Measurements from ENCODE around the gene SRRM3.
"Not testable (repeated sequence)": the region's sequence is repeated elsewhere in the genome, so short reads cannot be mapped to it uniquely, and the experiment has no call there.

The SRRM3 gene

DNA sequence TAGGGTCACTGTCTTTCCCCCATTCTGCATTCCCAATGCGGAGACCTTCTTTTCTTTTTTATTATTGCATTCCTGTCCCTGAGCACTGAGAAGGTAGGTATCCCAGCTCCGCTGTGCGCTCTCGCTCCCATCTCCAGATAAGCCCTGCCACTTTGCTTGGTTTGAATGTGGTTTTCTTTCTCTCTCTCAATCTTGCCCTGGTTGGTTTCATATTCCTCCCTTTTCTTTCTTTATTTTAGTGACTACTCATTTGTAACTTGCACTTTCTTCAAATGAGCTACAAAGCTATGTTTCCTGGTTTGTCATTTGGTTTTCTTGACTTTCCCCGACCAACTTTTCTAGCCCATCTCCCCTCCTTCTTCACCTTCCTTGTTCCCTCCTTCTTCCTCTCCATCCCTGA is 71.8 kb downstream of the SRRM3 start:
- Histone ChIP-seq H3K9ac (ENCODE audit: low read length) (no peak overlapping the region), H3K27me3 (ENCODE audit: control insufficient read depth, insufficient read depth, low read length) (peaks cover 42% of the 10 kb centered on the region), H3K36me3 (ENCODE audit: control insufficient read depth, insufficient read depth, low read length) (no peaks in the 10 kb centered on the region), H3K4me1 (ENCODE audit: control insufficient read depth, insufficient read depth, low read length) (no peaks in the 10 kb centered on the region), H3K4me3 (ENCODE audit: low read length) (no peak overlapping the region), H3K9me3 (ENCODE audit: control insufficient read depth, low read length) (no peaks in the 10 kb centered on the region)

DNA sequence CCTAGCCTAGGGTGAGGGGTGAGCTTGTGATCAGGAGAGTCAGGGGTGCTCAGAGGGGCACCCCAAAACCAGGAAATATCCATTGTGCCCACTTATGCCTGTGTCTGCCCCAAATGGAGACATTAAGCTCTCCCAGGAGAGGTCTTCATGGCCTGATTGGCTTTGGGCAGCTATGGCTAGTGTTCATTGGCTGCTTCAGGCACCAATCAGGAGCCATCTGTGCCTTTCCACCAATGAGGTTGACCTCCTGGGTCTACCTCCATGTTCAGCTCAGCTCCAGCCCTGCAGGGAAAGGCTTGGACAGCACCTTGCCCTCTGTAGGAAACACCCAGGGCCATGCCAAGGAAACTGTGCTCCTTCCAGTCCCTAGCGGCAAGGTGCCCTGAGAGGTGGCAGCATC is 76.8 kb downstream of the SRRM3 start:
- no peaks in the 10 kb centered on the region for H3K36me3 ChIP-seq (ENCODE audit: control insufficient read depth, insufficient read depth, low read length)
- peaks cover 16% of the 10 kb centered on the region for H3K4me1 ChIP-seq (ENCODE audit: control insufficient read depth, insufficient read depth, low read length)
- no peak overlapping the region for H3K4me3 ChIP-seq (ENCODE audit: low read length)
- H3K9ac ChIP-seq (ENCODE audit: low read length) = no peak overlapping the region
- H3K9me3 ChIP-seq (ENCODE audit: control insufficient read depth, low read length) = no peaks in the 10 kb centered on the region
- peaks cover 46% of the 10 kb centered on the region for H3K27me3 ChIP-seq (ENCODE audit: control insufficient read depth, insufficient read depth, low read length)

DNA sequence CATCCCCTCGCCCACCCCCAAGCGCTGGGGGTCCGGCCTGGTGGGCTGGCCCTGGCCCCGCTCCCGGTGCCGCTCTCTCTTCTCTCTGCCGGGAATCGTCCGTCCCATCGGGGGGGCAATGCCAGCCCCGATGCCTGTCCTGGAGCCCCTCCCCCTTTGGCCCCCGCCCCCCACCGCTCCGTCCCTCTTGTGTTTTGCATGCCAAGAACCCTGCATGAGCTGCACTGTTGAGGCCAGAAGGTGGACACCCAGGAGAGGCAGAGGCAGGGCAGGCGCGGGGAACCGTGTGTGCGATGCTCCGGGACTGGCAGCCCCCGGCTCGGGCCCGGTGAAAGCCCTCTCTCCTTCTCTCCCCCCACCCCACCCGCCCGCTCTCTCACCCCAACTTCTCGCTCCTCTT is 78.7 kb downstream of the SRRM3 start:
- H3K36me3 ChIP-seq (ENCODE audit: control insufficient read depth, insufficient read depth, low read length) = no peaks in the 10 kb centered on the region
- H3K4me3 ChIP-seq (ENCODE audit: low read length) = no peak overlapping the region
- peaks cover 16% of the 10 kb centered on the region for H3K4me1 ChIP-seq (ENCODE audit: control insufficient read depth, insufficient read depth, low read length)
- H3K9ac ChIP-seq (ENCODE audit: low read length) = no peak overlapping the region
- H3K27me3 ChIP-seq (ENCODE audit: control insufficient read depth, insufficient read depth, low read length) = peaks cover 39% of the 10 kb centered on the region
- H3K9me3 ChIP-seq (ENCODE audit: control insufficient read depth, low read length) = no peaks in the 10 kb centered on the region

DNA sequence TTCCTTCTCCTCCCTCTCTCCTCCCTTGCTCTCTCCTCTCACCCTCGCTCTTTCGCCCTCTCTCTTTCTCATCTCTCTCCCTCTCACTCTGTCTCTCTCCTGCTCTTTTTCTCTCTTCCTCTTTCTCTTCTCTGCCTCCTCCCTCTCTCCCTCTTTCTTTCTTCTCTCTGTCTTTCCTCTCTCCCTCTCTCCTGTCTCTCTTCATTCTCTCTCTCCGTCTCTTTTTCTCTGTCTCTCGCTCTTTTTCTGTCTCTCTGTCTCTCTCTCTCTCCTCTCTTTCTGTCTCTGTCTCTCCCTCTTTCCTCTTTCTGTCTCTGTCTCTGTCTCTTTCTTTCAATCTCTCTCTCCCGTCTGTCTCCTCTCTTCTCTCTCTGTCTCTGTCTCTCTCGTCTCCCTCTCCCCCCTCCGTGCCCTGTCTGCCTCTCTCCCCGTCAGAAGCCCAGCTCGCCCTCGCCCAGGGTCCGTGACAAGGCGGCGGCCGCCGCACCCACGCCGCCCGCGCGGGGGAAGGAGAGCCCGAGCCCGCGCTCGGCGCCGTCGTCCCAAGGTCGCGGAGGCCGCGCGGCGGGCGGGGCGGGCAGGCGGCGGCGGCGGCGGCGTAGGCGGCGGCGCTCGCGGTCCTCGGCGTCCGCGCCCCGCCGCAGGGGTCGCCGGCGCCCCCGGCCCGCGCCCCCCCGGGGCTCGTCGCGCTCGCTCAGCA is 79.5 kb downstream of the SRRM3 start:
- Histone ChIP-seq H3K9ac (ENCODE audit: low read length) (peak overlapping the region; percentile 47), H3K4me3 (ENCODE audit: low read length) (no peak overlapping the region), H3K36me3 (ENCODE audit: control insufficient read depth, insufficient read depth, low read length) (no peaks in the 10 kb centered on the region), H3K4me1 (ENCODE audit: control insufficient read depth, insufficient read depth, low read length) (peaks cover 16% of the 10 kb centered on the region), H3K27me3 (ENCODE audit: control insufficient read depth, insufficient read depth, low read length) (peaks cover 45% of the 10 kb centered on the region), H3K9me3 (ENCODE audit: control insufficient read depth, low read length) (no peaks in the 10 kb centered on the region)

DNA sequence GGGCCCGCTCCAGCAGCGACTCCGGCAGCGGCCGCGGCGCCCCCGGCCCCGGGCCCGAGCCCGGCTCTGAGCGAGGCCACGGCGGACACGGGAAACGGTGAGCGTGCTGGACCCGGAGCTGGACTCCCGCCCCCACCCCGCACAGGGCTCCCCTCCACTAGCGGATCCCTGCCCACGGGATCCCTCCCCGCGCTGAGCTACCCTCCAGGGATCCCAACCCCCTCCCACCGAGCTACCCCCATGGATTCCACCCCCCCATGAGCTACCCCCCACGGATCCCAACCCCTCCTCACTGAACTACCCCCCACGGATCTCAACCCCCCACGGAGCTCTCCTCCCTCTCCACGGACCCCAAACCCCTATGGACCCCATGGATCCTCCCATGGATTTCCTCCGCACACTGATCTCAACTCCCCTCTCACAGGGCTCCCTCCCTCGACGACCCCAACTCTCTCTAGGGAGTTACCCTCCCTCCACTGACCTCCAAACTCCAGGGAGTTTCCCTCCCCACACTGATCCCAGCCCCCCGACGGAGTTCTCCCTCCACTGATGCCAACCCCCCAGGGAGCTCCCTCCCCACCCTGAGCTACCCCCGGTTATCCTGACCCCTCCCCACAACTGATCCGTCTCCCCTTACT is 80.1 kb downstream of the SRRM3 start:
- H3K36me3 ChIP-seq (ENCODE audit: control insufficient read depth, insufficient read depth, low read length) = no peaks in the 10 kb centered on the region
- no peaks in the 10 kb centered on the region for H3K9me3 ChIP-seq (ENCODE audit: control insufficient read depth, low read length)
- peaks cover 16% of the 10 kb centered on the region for H3K4me1 ChIP-seq (ENCODE audit: control insufficient read depth, insufficient read depth, low read length)
- H3K4me3 ChIP-seq (ENCODE audit: low read length) = no peak overlapping the region
- H3K9ac ChIP-seq (ENCODE audit: low read length) = no peak overlapping the region
- H3K27me3 ChIP-seq (ENCODE audit: control insufficient read depth, insufficient read depth, low read length) = peaks cover 46% of the 10 kb centered on the region

DNA sequence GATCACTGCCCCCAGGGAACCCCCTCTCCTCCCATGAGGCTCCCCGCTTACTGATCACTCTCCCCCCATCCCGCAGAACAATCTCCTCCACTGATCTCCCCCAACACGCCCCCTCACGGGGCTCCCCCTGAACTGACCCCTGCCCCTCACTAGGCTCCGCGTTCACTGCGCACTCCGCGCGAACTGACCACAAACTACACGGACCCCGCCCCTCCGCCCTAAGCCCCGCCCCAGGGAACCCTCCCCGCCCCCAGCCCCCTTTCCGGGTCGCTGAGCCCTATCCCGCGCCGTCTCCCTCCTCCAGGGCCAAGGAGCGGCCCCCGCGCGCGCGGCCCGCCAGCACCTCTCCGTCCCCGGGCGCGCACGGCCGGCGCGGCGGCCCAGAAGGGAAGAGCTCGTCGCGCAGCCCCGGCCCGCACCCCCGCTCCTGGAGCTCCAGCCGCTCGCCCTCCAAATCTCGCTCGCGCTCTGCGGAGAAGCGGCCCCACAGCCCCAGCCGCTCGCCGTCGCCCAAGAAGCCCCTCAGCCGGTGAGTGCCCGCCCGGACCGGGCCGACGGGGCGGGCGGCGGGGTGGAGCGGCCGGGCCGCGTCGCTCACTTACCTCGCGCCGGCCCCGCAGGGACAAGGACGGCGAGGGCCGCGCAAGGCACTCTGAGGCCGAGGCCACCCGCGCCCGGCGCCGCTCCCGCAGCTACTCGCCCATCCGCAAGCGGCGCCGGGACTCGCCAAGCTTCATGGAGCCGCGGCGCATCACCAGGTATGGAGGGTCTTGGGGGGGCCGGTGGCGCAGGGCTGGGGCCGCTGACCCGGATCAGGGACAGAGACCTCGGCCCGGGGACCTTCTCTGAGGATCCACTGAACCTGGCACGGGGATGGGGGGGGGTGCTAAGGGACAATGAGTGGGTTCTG is 80.9 kb downstream of the SRRM3 start:
- no peak overlapping the region for H3K4me3 ChIP-seq (ENCODE audit: low read length)
- H3K9ac ChIP-seq (ENCODE audit: low read length) = no peak overlapping the region
- no peaks in the 10 kb centered on the region for H3K9me3 ChIP-seq (ENCODE audit: control insufficient read depth, low read length)
- H3K36me3 ChIP-seq (ENCODE audit: control insufficient read depth, insufficient read depth, low read length) = no peaks in the 10 kb centered on the region
- H3K4me1 ChIP-seq (ENCODE audit: control insufficient read depth, insufficient read depth, low read length) = peaks cover 16% of the 10 kb centered on the region
- H3K27me3 ChIP-seq (ENCODE audit: control insufficient read depth, insufficient read depth, low read length) = peaks cover 46% of the 10 kb centered on the region

DNA sequence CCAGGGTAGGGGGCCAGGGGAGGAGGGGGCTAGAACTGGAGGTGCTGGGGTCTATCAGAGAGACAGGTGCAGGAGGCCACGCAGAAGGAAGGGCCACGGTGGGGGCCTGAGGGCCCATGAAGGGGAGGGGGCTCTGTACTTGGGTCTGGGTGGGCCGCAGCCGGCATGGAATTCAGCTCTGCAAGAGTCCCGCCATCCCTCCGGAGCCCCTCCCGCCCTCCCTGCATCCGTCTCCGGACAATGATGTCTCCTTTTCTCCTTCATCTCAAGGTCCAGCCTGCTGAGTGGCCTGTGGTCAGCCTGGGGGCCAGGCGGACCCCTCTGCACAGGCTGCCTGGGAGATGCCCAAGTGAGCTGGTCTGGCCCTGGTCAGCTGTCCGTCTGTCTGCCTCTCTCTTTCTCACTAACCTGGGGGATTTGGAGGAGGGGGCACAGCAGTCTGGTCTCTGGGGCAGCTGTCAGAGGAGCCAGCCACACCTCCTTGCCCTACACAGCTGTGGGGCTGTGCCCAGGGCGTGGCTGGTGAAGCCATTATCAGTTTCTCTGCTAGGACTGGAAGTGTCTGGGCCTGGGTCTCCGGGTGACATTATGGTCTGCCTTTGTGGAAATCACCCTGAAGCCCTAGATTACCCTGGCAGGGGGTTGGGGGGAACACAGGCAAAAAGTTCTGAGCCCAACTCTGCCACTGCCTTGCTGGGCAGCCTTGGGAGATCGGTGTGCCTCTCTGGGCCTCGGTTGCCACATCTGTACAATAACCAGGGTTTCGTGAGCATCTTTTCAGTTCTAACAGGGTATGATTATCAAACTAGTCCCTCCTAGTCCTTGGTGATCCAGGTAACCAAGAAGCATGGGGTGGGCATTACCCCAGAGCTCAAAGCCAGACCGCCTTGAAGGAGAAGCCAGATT is 81.8 kb downstream of the SRRM3 start:
- Histone ChIP-seq H3K9me3 (ENCODE audit: control insufficient read depth, low read length) (no peaks in the 10 kb centered on the region), H3K9ac (ENCODE audit: low read length) (no peak overlapping the region), H3K4me3 (ENCODE audit: low read length) (no peak overlapping the region), H3K36me3 (ENCODE audit: control insufficient read depth, insufficient read depth, low read length) (no peaks in the 10 kb centered on the region), H3K4me1 (ENCODE audit: control insufficient read depth, insufficient read depth, low read length) (peaks cover 16% of the 10 kb centered on the region), H3K27me3 (ENCODE audit: control insufficient read depth, insufficient read depth, low read length) (peaks cover 44% of the 10 kb centered on the region)

DNA sequence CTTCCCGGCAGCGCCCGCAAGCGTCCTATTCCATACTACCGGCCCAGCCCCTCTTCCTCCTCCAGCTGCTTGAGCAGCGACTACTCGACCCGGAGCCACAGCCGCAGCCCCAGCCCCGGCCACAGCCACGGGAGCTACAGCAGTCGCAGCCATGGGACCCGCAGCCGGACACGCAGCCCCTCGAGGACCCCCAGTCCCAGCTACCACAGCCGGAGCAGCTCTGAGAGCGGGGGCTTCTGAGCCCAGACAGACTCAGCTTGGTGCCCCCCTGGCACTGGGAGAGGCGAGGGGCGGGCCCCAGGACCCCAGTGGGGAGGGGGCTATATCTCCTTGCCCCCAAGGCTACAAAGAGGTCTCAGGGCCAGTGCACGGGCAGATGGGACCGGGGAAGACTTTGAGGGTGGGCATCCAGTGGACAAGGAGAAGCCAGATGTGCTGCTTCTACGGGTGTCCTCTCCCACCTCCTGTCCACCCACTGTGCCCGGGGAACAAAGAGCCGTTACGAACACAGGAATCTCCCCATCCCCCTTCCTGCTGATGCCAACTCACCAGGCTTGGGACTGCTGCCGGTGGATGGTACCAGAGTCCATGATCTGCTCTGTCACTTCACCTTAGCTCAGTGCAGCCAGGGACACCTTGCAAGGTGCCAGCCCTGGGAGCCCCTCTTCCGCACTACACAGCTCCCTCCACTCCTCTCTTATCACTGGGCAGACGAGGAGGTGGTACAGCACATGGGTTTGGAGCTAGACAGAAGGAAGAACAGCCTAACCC is 84.1 kb downstream of the SRRM3 start:
- Histone ChIP-seq H3K9ac (ENCODE audit: low read length) (no peak overlapping the region), H3K36me3 (ENCODE audit: control insufficient read depth, insufficient read depth, low read length) (no peaks in the 10 kb centered on the region), H3K27me3 (ENCODE audit: control insufficient read depth, insufficient read depth, low read length) (peaks cover 34% of the 10 kb centered on the region), H3K4me3 (ENCODE audit: low read length) (no peak overlapping the region), H3K9me3 (ENCODE audit: control insufficient read depth, low read length) (no peaks in the 10 kb centered on the region), H3K4me1 (ENCODE audit: control insufficient read depth, insufficient read depth, low read length) (peaks cover 16% of the 10 kb centered on the region)

DNA sequence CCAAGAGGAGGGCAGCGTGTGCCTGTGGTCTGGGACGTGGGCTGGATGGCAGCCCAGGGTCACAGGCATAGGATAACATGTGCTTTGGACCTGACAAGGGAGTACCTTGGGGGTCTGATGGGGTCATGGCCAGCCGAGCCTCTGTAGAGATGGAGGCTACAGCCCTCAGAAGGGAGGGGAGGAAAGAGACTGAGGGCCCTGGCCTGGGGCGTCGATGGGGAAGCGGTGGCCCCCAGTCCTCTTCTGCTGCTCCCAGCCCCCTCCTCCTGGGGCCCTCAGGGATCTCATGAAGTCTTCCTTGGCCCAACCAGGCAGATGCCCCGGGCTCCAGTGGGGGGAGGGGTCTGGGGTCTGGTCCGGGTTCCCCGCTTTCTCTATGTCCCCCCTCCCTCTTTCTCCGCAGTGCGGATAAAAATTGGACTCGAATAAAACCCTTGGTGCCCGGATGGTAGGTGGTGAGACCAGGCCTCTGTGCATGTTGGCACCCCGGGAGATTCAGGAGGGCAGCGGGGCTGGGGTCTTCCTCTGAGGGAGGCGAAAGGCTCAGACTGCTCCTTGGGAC is 85.2 kb downstream of the SRRM3 start:
- no peaks in the 10 kb centered on the region for H3K36me3 ChIP-seq (ENCODE audit: control insufficient read depth, insufficient read depth, low read length)
- H3K27me3 ChIP-seq (ENCODE audit: control insufficient read depth, insufficient read depth, low read length) = peaks cover 25% of the 10 kb centered on the region
- H3K9me3 ChIP-seq (ENCODE audit: control insufficient read depth, low read length) = no peaks in the 10 kb centered on the region
- peaks cover 17% of the 10 kb centered on the region for H3K4me1 ChIP-seq (ENCODE audit: control insufficient read depth, insufficient read depth, low read length)
- H3K4me3 ChIP-seq (ENCODE audit: low read length) = no peak overlapping the region
- H3K9ac ChIP-seq (ENCODE audit: low read length) = no peak overlapping the region

DNA sequence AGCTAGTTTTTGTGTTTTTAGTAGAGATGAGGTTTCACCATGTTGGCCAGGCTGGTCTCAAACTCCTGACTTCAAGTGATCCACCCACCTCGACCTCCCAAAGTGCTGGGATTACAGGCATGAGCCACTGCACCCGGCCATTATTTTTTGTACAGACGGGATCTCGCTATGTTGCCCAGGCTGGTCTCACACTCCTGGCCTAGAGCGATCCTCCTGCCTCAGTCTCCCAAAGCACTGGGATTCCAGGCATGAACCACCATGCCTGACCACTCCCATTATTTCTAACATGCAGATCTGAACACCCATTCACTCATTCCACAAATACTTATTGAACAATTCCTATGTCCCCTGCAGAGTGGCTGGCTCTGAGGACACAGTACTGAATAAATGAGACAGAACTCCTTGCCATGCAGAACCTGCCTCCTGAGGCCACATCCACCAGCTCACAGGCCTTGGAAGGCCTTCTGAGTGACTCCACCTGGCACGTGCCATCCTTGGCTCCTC is 89.2 kb downstream of the SRRM3 start:
- Histone ChIP-seq H3K9ac (ENCODE audit: low read length) (peak overlapping the region; percentile 54), H3K4me1 (ENCODE audit: control insufficient read depth, insufficient read depth, low read length) (peaks cover 48% of the 10 kb centered on the region)
- not testable (repeated sequence) for H3K36me3 ChIP-seq (ENCODE audit: control insufficient read depth, insufficient read depth, low read length); H3K9me3 ChIP-seq (ENCODE audit: control insufficient read depth, low read length); H3K27me3 ChIP-seq (ENCODE audit: control insufficient read depth, insufficient read depth, low read length); H3K4me3 ChIP-seq (ENCODE audit: low read length)

All from mucosa of stomach (tissue), 1 donor.